ENCODE data around the gene GUCA2A. TPM values are rescaled to one million over a fixed set of nuclear protein-coding genes. Genes with fewer than 3 reads are reported as not detected.

The GUCA2A gene
- total RNA-seq, 1 donor: not detected

DNA sequence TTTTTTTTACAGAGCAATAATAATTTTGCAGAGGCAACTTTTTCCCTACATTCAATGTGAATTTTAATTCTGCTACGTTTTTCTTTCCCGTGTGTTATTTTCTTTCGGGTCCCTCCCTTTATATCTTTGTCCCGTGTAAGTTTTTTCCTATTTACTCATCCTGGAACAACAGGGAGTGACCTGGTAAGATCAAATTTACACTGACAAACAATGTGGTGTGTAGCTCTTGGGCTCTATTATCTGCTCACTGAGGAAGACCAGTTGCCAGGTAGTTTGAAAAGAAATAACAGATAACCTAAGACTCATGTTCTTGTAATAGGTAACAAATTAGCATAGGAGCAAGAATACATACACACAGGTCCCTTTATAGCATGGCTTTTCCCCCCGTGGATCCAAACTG is 33.7 kb upstream of the GUCA2A start:
- TF ChIP-seq CTCF (IDR thresholded peaks at IDR 0.05; ENCODE audit: insufficient read depth, low read depth, low read length): no peak
- no peak overlapping the region for H3K4me3 ChIP-seq (ENCODE audit: low read depth, low read length)
- DNase-seq (ENCODE audit: low read depth): no peak

DNA sequence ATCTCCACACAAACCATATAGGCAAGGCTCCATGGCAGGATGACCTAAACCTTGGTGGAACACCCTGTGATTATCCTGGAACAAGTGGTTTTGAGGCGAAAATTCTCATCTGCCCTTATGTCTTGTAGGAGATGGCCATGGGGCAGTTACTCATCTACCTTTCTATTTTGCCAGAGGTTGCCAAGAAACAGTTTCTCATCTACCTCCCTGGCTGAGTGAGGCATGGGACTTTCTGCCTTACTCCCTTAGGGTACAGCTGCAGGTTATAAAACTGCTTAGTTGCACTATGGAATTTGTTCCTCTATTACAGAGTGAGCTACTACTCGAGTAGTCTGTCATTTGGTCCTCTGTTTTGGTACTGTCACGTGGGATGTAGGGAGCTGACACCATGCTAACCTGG is 31.3 kb upstream of the GUCA2A start:
- no peak for TF ChIP-seq CTCF (IDR thresholded peaks at IDR 0.05; ENCODE audit: insufficient read depth, low read depth, low read length)
- no peak for DNase-seq (ENCODE audit: low read depth)
- H3K4me3 ChIP-seq (ENCODE audit: low read depth, low read length): no peak overlapping the region

GRCh38 chr1:42192106-42192505 is 27.6 kb upstream of the GUCA2A start:
- TF ChIP-seq CTCF (IDR thresholded peaks at IDR 0.05; ENCODE audit: insufficient read depth, low read depth, low read length): no peak
- no peak for DNase-seq (ENCODE audit: low read depth)
- H3K4me3 ChIP-seq (ENCODE audit: low read depth, low read length): no peak overlapping the region

DNA sequence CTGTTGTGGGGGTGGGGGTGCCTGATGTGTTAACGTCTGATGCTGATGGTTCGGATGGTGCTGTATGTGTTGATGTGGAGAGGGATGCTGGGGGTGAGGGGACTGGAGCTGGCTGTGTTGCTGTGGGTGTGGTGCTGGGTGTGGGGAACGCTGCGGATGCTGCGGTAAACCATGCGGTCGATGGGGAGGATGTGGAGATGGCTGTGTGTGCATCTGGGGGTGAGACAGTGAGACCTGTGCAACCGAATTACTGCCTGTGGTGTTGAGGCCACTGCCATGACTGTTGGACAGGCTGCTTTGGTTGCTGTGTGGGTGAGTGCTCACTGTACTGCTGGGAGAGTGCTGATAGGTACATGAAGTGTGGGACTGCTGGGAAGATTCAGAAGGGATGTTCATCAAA is 26.8 kb upstream of the GUCA2A start:
- TF ChIP-seq CTCF (IDR thresholded peaks at IDR 0.05; ENCODE audit: insufficient read depth, low read depth, low read length): no peak
- H3K4me3 ChIP-seq (ENCODE audit: low read depth, low read length): no peak overlapping the region
- DNase-seq (ENCODE audit: low read depth): no peak

- DNase-seq (ENCODE audit: low read depth): no peak
- no peak for TF ChIP-seq CTCF (IDR thresholded peaks at IDR 0.05; ENCODE audit: insufficient read depth, low read depth, low read length)
- no peak overlapping the region for H3K4me3 ChIP-seq (ENCODE audit: low read depth, low read length)
Measured at GRCh38 chr1:42189931-42190853, 25.6 kb upstream of the GUCA2A start.

- H3K4me3 ChIP-seq (ENCODE audit: low read depth, low read length): no peak overlapping the region
- no peak for DNase-seq (ENCODE audit: low read depth)
- TF ChIP-seq CTCF (IDR thresholded peaks at IDR 0.05; ENCODE audit: insufficient read depth, low read depth, low read length): no peak
Measured at GRCh38 chr1:42186152-42186551, 21.6 kb upstream of the GUCA2A start.

Measured in fibroblast of villous mesenchyme (primary cell).